ENCODE measurements around the gene LRMDA.

Gene LRMDA

GRCh38 chr10:76572021-76572420 is 1140.6 kb downstream of the LRMDA start:
- H3K4me1 ChIP-seq (ENCODE audit: insufficient read depth, low read length, poor library complexity, severe bottlenecking) = no peaks in the 10 kb centered on the region
- H4K20me1 ChIP-seq (ENCODE audit: insufficient read depth, low read length, poor library complexity, severe bottlenecking) = no peaks in the 10 kb centered on the region
- H3K9me3 ChIP-seq (ENCODE audit: insufficient read depth, low read depth, low read length) = no peaks in the 10 kb centered on the region
- H3K4me3 ChIP-seq (ENCODE audit: low read length, poor library complexity, severe bottlenecking) = no peak overlapping the region
- TF ChIP-seq, protein P1, sequence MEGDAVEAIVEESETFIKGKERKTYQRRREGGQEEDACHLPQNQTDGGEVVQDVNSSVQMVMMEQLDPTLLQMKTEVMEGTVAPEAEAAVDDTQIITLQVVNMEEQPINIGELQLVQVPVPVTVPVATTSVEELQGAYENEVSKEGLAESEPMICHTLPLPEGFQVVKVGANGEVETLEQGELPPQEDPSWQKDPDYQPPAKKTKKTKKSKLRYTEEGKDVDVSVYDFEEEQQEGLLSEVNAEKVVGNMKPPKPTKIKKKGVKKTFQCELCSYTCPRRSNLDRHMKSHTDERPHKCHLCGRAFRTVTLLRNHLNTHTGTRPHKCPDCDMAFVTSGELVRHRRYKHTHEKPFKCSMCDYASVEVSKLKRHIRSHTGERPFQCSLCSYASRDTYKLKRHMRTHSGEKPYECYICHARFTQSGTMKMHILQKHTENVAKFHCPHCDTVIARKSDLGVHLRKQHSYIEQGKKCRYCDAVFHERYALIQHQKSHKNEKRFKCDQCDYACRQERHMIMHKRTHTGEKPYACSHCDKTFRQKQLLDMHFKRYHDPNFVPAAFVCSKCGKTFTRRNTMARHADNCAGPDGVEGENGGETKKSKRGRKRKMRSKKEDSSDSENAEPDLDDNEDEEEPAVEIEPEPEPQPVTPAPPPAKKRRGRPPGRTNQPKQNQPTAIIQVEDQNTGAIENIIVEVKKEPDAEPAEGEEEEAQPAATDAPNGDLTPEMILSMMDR (conservative IDR thresholded peaks at IDR 0.05; ENCODE audit: low read length) = no peak
- TF ChIP-seq EZH2phosphoT487 (IDR thresholded peaks at IDR 0.05; ENCODE audit: borderline replicate concordance) = no peak
- H2AFZ ChIP-seq (ENCODE audit: low read length) = no peak overlapping the region
- no peaks in the 10 kb centered on the region for H3K79me2 ChIP-seq (ENCODE audit: insufficient read depth, low read length)
- H3K36me3 ChIP-seq (ENCODE audit: insufficient read depth, low read length) = no peaks in the 10 kb centered on the region
- H3F3A ChIP-seq (ENCODE audit: low read depth) = no peaks in the 10 kb centered on the region
- H3K9me2 ChIP-seq (replicated peaks; ENCODE audit: low read depth, low read length) = no peaks in the 10 kb centered on the region
- H3K27me3 ChIP-seq (ENCODE audit: insufficient read depth, low read length, poor library complexity, severe bottlenecking) = no peaks in the 10 kb centered on the region
- no peak overlapping the region for H3K4me2 ChIP-seq (ENCODE audit: low read depth, low read length, poor library complexity, severe bottlenecking)
- H3K9ac ChIP-seq (ENCODE audit: low read depth, low read length, poor library complexity, severe bottlenecking) = no peak overlapping the region

- Histone ChIP-seq H3K4me2 (ENCODE audit: low read depth, low read length, poor library complexity, severe bottlenecking) (no peak overlapping the region), H3F3A (ENCODE audit: low read depth) (no peaks in the 10 kb centered on the region), H3K9me3 (ENCODE audit: insufficient read depth, low read depth, low read length) (no peaks in the 10 kb centered on the region), H3K9me2 (replicated peaks; ENCODE audit: low read depth, low read length) (no peaks in the 10 kb centered on the region), H3K9ac (ENCODE audit: low read depth, low read length, poor library complexity, severe bottlenecking) (no peak overlapping the region), H3K27me3 (ENCODE audit: insufficient read depth, low read length, poor library complexity, severe bottlenecking) (no peaks in the 10 kb centered on the region), H3K4me3 (ENCODE audit: low read length, poor library complexity, severe bottlenecking) (no peak overlapping the region), H2AFZ (ENCODE audit: low read length) (no peak overlapping the region), H3K4me1 (ENCODE audit: insufficient read depth, low read length, poor library complexity, severe bottlenecking) (no peaks in the 10 kb centered on the region), H3K36me3 (ENCODE audit: insufficient read depth, low read length) (no peaks in the 10 kb centered on the region), H3K79me2 (ENCODE audit: insufficient read depth, low read length) (no peaks in the 10 kb centered on the region), H4K20me1 (ENCODE audit: insufficient read depth, low read length, poor library complexity, severe bottlenecking) (no peaks in the 10 kb centered on the region)
- TF ChIP-seq, protein P1 (conservative IDR thresholded peaks at IDR 0.05; ENCODE audit: low read length) = no peak
- no peak for TF ChIP-seq EZH2phosphoT487 (IDR thresholded peaks at IDR 0.05; ENCODE audit: borderline replicate concordance)
These were observed 1145.0 kb downstream of the LRMDA start for GRCh38 chr10:76576276-76576962.

DNA sequence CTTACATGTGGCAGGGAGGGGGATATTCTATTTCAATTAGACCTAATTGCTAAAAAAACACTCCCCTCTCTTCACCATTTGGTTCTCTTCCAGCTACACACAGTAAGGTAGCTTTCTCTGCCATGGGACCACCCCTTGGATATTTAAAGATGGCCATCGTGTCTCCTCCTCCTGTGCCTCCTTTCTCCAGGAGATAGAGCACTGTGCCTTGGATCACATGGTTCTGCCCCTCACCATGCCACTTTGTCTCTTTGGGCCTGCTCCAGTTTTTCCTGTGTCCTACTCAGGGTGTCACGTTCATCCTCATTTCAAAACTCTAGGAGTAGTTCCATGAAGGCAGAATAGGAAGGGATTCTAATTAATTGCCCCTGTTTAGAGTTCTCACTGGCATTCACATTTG is 1146.0 kb downstream of the LRMDA start:
- TF ChIP-seq EZH2phosphoT487 (IDR thresholded peaks at IDR 0.05; ENCODE audit: borderline replicate concordance) = no peak
- TF ChIP-seq, protein P1 (conservative IDR thresholded peaks at IDR 0.05; ENCODE audit: low read length) = no peak
- no peak overlapping the region for H3K4me2 ChIP-seq (ENCODE audit: low read depth, low read length, poor library complexity, severe bottlenecking)
- H4K20me1 ChIP-seq (ENCODE audit: insufficient read depth, low read length, poor library complexity, severe bottlenecking) = no peaks in the 10 kb centered on the region

More for the DNA sequence above, 1146.0 kb downstream of the LRMDA start:
- no peaks in the 10 kb centered on the region for H3K9me2 ChIP-seq (replicated peaks; ENCODE audit: low read depth, low read length)
- H3K36me3 ChIP-seq (ENCODE audit: insufficient read depth, low read length) = no peaks in the 10 kb centered on the region
- H3K27me3 ChIP-seq (ENCODE audit: insufficient read depth, low read length, poor library complexity, severe bottlenecking) = no peaks in the 10 kb centered on the region
- H2AFZ ChIP-seq (ENCODE audit: low read length) = no peak overlapping the region
- no peaks in the 10 kb centered on the region for H3K79me2 ChIP-seq (ENCODE audit: insufficient read depth, low read length)
- no peak overlapping the region for H3K4me3 ChIP-seq (ENCODE audit: low read length, poor library complexity, severe bottlenecking)
- H3F3A ChIP-seq (ENCODE audit: low read depth) = no peaks in the 10 kb centered on the region
- no peak overlapping the region for H3K9ac ChIP-seq (ENCODE audit: low read depth, low read length, poor library complexity, severe bottlenecking)
- no peaks in the 10 kb centered on the region for H3K9me3 ChIP-seq (ENCODE audit: insufficient read depth, low read depth, low read length)
- H3K4me1 ChIP-seq (ENCODE audit: insufficient read depth, low read length, poor library complexity, severe bottlenecking) = no peaks in the 10 kb centered on the region

Data from Loucy (cell line).